Measurements from ENCODE around the gene PXMP4. TPM values are rescaled to one million over a fixed set of nuclear protein-coding genes. Genes with fewer than 3 reads are reported as not detected.

The PXMP4 gene
- total RNA-seq, 1 donor from 2014 or later, result 3.5 TPM

GRCh38 chr20:33659341-33660034 lies 60.6 kb downstream of the PXMP4 start:
- Histone ChIP-seq H3K4me2 (no peak overlapping the region), H2AFZ (replicated peaks) (no peak overlapping the region), H3K79me2 (ENCODE audit: low read depth) (no peaks in the 10 kb centered on the region), H4K20me1 (ENCODE audit: low read depth) (no peaks in the 10 kb centered on the region), H3K27me3 (no peaks in the 10 kb centered on the region), H3K4me1 (peaks cover 5% of the 10 kb centered on the region), H3K27ac (no peak overlapping the region), H3K9me3 (ENCODE audit: low read depth) (no peaks in the 10 kb centered on the region), H3K4me3 (no peak overlapping the region), H3K36me3 (no peaks in the 10 kb centered on the region), H3K9ac (no peak overlapping the region), H3F3A (ENCODE audit: low read depth) (peaks cover 3% of the 10 kb centered on the region)
- peaks cover 6% of the 10 kb centered on the region for H3K27me3 Mint-ChIP-seq (ENCODE audit: insufficient read depth, low read depth)
- no peak overlapping the region for H3K4me3 Mint-ChIP-seq
- H3K36me3 Mint-ChIP-seq, result no peaks in the 10 kb centered on the region
- no peak overlapping the region for H3K27ac Mint-ChIP-seq
- no peak for DNase-seq (ENCODE audit: low spot score)
- TF ChIP-seq EZH2phosphoT487 (IDR thresholded peaks at IDR 0.05) (no peak), CTCF (IDR thresholded peaks at IDR 0.05) (no peak)
- no peaks in the 10 kb centered on the region for H3K9me3 Mint-ChIP-seq
- H3K4me1 Mint-ChIP-seq, result peaks cover 9% of the 10 kb centered on the region

- no peak overlapping the region for H3K9ac ChIP-seq
- no peak overlapping the region for H3K4me3 ChIP-seq
- H3K9me3 ChIP-seq (ENCODE audit: low read depth), result no peaks in the 10 kb centered on the region
- peaks cover under 1% of the 10 kb centered on the region for H3K4me1 ChIP-seq
- no peaks in the 10 kb centered on the region for H3K79me2 ChIP-seq (ENCODE audit: low read depth)
- H2AFZ ChIP-seq (replicated peaks), result no peak overlapping the region
- peaks cover 5% of the 10 kb centered on the region for H3K4me1 Mint-ChIP-seq
- no peaks in the 10 kb centered on the region for H3F3A ChIP-seq (ENCODE audit: low read depth)
- H3K27me3 Mint-ChIP-seq (ENCODE audit: insufficient read depth, low read depth), result peaks cover 6% of the 10 kb centered on the region
- no peak overlapping the region for H3K4me3 Mint-ChIP-seq
- no peaks in the 10 kb centered on the region for H3K36me3 ChIP-seq
- no peak for TF ChIP-seq CTCF (IDR thresholded peaks at IDR 0.05)
- no peak for TF ChIP-seq EZH2 (IDR thresholded peaks at IDR 0.05)
- TF ChIP-seq EZH2phosphoT487 (IDR thresholded peaks at IDR 0.05), result no peak
- no peaks in the 10 kb centered on the region for H4K20me1 ChIP-seq (ENCODE audit: low read depth)
- H3K27ac Mint-ChIP-seq, result no peak overlapping the region
- no peak overlapping the region for H3K4me2 ChIP-seq
- H3K27ac ChIP-seq, result no peak overlapping the region
- no peak for DNase-seq (ENCODE audit: low spot score)
- H3K36me3 Mint-ChIP-seq, result no peaks in the 10 kb centered on the region
- no peaks in the 10 kb centered on the region for H3K27me3 ChIP-seq
- H3K9me3 Mint-ChIP-seq, result no peaks in the 10 kb centered on the region
These were observed 61.2 kb downstream of the PXMP4 start for GRCh38 chr20:33658929-33659328.

- Mint-ChIP-seq H3K4me3 (no peak overlapping the region), H3K27me3 (ENCODE audit: insufficient read depth, low read depth) (peaks cover 6% of the 10 kb centered on the region), H3K9me3 (no peaks in the 10 kb centered on the region), H3K27ac (no peak overlapping the region), H3K36me3 (no peaks in the 10 kb centered on the region), H3K4me1 (peaks cover 5% of the 10 kb centered on the region)
- no peaks in the 10 kb centered on the region for H3K27me3 ChIP-seq
- no peak overlapping the region for H3K9ac ChIP-seq
- H4K20me1 ChIP-seq (ENCODE audit: low read depth), result no peaks in the 10 kb centered on the region
- H3F3A ChIP-seq (ENCODE audit: low read depth), result no peaks in the 10 kb centered on the region
- TF ChIP-seq EZH2 (IDR thresholded peaks at IDR 0.05) (no peak), EZH2phosphoT487 (IDR thresholded peaks at IDR 0.05) (no peak), CTCF (IDR thresholded peaks at IDR 0.05) (no peak)
- H3K27ac ChIP-seq, result no peak overlapping the region
- H3K36me3 ChIP-seq, result no peaks in the 10 kb centered on the region
- no peak overlapping the region for H2AFZ ChIP-seq (replicated peaks)
- H3K4me1 ChIP-seq, result no peaks in the 10 kb centered on the region
- DNase-seq (ENCODE audit: low spot score), result no peak
- no peak overlapping the region for H3K4me3 ChIP-seq
- H3K4me2 ChIP-seq, result no peak overlapping the region
- H3K9me3 ChIP-seq (ENCODE audit: low read depth), result no peaks in the 10 kb centered on the region
- no peaks in the 10 kb centered on the region for H3K79me2 ChIP-seq (ENCODE audit: low read depth)
These were observed 61.6 kb downstream of the PXMP4 start for GRCh38 chr20:33658510-33658909.

Data from neural progenitor cell (in vitro differentiated cells).